B cell (primary cell): ENCODE data around the gene ALKBH2. TPM values are rescaled to one million over a fixed set of nuclear protein-coding genes. Genes with fewer than 3 reads are reported as not detected.

Experiments used
- ATAC-seq: fragments of 200-7000 bp; cut with Tn5 transposase; one replicate; pipeline ENCODE4 v1.10.0; 2021; ENCODE audit warnings: low read depth, mild to moderate bottlenecking, moderate number of reproducible peaks, moderate library complexity
- CTCF ChIA-PET: fragments of 350-600 bp; sonication (Branson Sonifier 250); formaldehyde crosslinking; loops from one replicate; lab custom pipeline; 2021; ENCODE audit warnings: antibody characterized with exemption, inconsistent platforms; lab: Charles Lee
- POLR2A ChIA-PET: fragments of 350-600 bp; sonication (Branson Sonifier 250); formaldehyde crosslinking; loops from one replicate; lab custom pipeline; 2021; ENCODE audit warnings: antibody characterized with exemption; lab: Charles Lee
- DNase-seq: peaks from one replicate; pipeline ENCODE4 v3.0.0; 2013
- H2AFZ ChIP-seq: 2 replicates; pipeline ENCODE4 v1.6.1; 2012; ENCODE audit warnings: mild to moderate bottlenecking, low read depth, low read length; ENCODE audit not compliant: insufficient read depth, poor library complexity, severe bottlenecking
- H3K27ac ChIP-seq, 2 donors: 1 replicate in 1 of 2; 2 replicates in 1 of 2; pipeline ENCODE4 v1.5.1; 2012 to 2013; ENCODE audit warnings: low read length in 2 of 2, mild to moderate bottlenecking in 2 of 2, moderate library complexity in 1 of 2
- H3K27me3 ChIP-seq, 4 experiments: fragments of 200-600 bp in 1 of 4; sonication (generic) in 1 of 4; replicated peaks in 1 of 4; 1 replicate in 2 of 4; 2 replicates in 2 of 4; pipeline versions ENCODE4 v1.6.1 to v1.7.0; 2013 to 2016; ENCODE audit warnings: low read length in 3 of 4, mild to moderate bottlenecking in 2 of 4, mixed read lengths in 1 of 4, moderate library complexity in 1 of 4; ENCODE audit not compliant: insufficient read depth in 4 of 4, control insufficient read depth in 3 of 4; ENCODE audit errors: control extremely low read depth in 1 of 4
- H3K36me3 ChIP-seq, 2 experiments: replicated peaks in 1 of 2; 1 replicate in 1 of 2; 2 replicates in 1 of 2; pipeline versions ENCODE4 v1.6.1 to v1.7.1; 2013; ENCODE audit warnings: low read length in 1 of 2; ENCODE audit not compliant: insufficient read depth in 2 of 2, control insufficient read depth in 1 of 2; ENCODE audit errors: control extremely low read depth in 1 of 2, extremely low read depth in 1 of 2
- H3K4me1 ChIP-seq, 2 donors: fragments of 200-600 bp in 1 of 2; sonication (generic) in 1 of 2; 1 replicate in 1 of 2; 2 replicates in 1 of 2; pipeline versions ENCODE4 v1.5.1 to v1.6.1; 2013 to 2017; ENCODE audit warnings: low read length in 2 of 2; ENCODE audit not compliant: control insufficient read depth in 2 of 2, insufficient read depth in 2 of 2
- H3K4me2 ChIP-seq: replicated peaks from 2 replicates; pipeline ENCODE3; 2012; ENCODE audit warnings: mild to moderate bottlenecking, low read depth, low read length; ENCODE audit not compliant: poor library complexity, severe bottlenecking
- H3K4me3 ChIP-seq, 5 experiments: fragments of 200-600 bp in 1 of 5; sonication (generic) in 1 of 5; 1 replicate in 3 of 5; 2 replicates in 2 of 5; pipeline versions ENCODE4 v1.5.1 to v1.7.0; 2011 to 2016; ENCODE audit warnings: low read length in 4 of 5, mild to moderate bottlenecking in 4 of 5, low read depth in 2 of 5, control low read depth in 1 of 5, moderate library complexity in 1 of 5; ENCODE audit not compliant: insufficient read depth in 1 of 5; ENCODE audit errors: control extremely low read depth in 1 of 5, extremely low read depth in 1 of 5
- H3K79me2 ChIP-seq: fragments of 200-600 bp; sonication (generic); one replicate; pipeline ENCODE4 v1.6.0; 2016; ENCODE audit warnings: low read length; ENCODE audit not compliant: control insufficient read depth, insufficient read depth
- H3K9ac ChIP-seq: fragments of 200-600 bp; sonication (generic); 2 replicates; pipeline ENCODE4 v1.6.1; 2017; ENCODE audit warnings: mild to moderate bottlenecking, low read length, moderate library complexity
- H3K9me3 ChIP-seq, 3 donors: one replicate each; pipeline versions ENCODE4 v1.6.1 to v1.7.1; 2013; ENCODE audit warnings: low read length in 2 of 3; ENCODE audit not compliant: control insufficient read depth in 2 of 3, insufficient read depth in 1 of 3; ENCODE audit errors: control extremely low read depth in 1 of 3
- H4K20me1 ChIP-seq: 2 replicates; pipeline ENCODE4 v1.6.0; 2012; ENCODE audit warnings: mild to moderate bottlenecking, low read length; ENCODE audit not compliant: insufficient read depth, control insufficient read depth, poor library complexity, severe bottlenecking
- H3K27ac Mint-ChIP-seq: one replicate; pipeline ENCODE4 v1.8.0; 2021; ENCODE audit warnings: mixed read lengths
- H3K27me3 Mint-ChIP-seq: one replicate; pipeline ENCODE4 v1.8.0; 2021; ENCODE audit warnings: mixed read lengths
- H3K4me1 Mint-ChIP-seq: one replicate; pipeline ENCODE4 v1.8.0; 2021; ENCODE audit warnings: mixed read lengths
- H3K4me3 Mint-ChIP-seq: one replicate; pipeline ENCODE4 v1.8.0; 2021; ENCODE audit warnings: mixed read lengths
- H3K9me3 Mint-ChIP-seq: one replicate; pipeline ENCODE4 v1.8.0; 2022; ENCODE audit warnings: mixed read lengths; ENCODE audit not compliant: insufficient read depth
- CTCF ChIP-seq: fragments of 200-600 bp; IDR thresholded peaks from one replicate; pipeline ENCODE4 v1.8.0; 2022; ENCODE audit warnings: antibody characterized with exemption, mild to moderate bottlenecking
- EZH2 ChIP-seq: IDR thresholded peaks from 2 replicates; pipeline ENCODE4 v1.6.1; 2012; ENCODE audit warnings: borderline replicate concordance, low read depth, mild to moderate bottlenecking, moderate library complexity, low read length; ENCODE audit not compliant: insufficient read depth, poor library complexity, severe bottlenecking
- WGBS: methylation state at CpG from one replicate; pipeline ENCODE4 v1.1.5; 2013; ENCODE audit warnings: missing lambda C conversion rate; ENCODE audit not compliant: insufficient coverage; 5-methylcytosine and 5-hydroxymethylcytosine counted together
- intact Hi-C: fragments of 100-400 bp; cut with micrococcal nuclease; formaldehyde crosslinking; loops from one replicate; pipeline ENCODE4 v1.10.0; 2022
- polyA plus RNA-seq: library from polyadenylated mRNA; depleted of rRNA; stranded (reverse); fragments of >200 nt; gene quantifications from 2 replicates; pipeline ENCODE4 v1.2.3, GENCODE V29; 2012
- total RNA-seq, 2 donors: library from RNA; stranded (reverse); fragments of 120-200 nt in 1 of 2; gene quantifications; 1 replicate in 1 of 2; 2 replicates in 1 of 2; pipeline versions ENCODE4 v1.2.3 to v1.2.4, GENCODE V29; 2013 to 2022

ALKBH2 gene
- total and polyA plus RNA-seq, 2 donors (not counting 1 experiment from before 2014, with no cell fraction given), result 14.6 TPM

- CTCF ChIA-PET, result interaction anchor here (1.5 to 3.4 kb wide), 2 partner anchors 11 to 13 kb away, joined by 4 to 19 read pairs; no protein-coding TSS in a partner anchor
- H3K4me3 ChIP-seq, result no peak overlapping the region
- peaks cover 1 to 13% of the 10 kb centered on the region in 2 experiments for H3K36me3 ChIP-seq
- H3K9me3 ChIP-seq, result no peaks in the 10 kb centered on the region
- peaks cover 8% of the 10 kb centered on the region for H3K79me2 ChIP-seq
- no peaks in the 10 kb centered on the region for H3K27me3 ChIP-seq
- H3K27ac Mint-ChIP-seq, result no peak overlapping the region
- 96% methylated on average over 7 of the region's 12 CpGs for WGBS
- POLR2A ChIA-PET, result no interaction called here
- peaks cover 18% of the 10 kb centered on the region for H3K4me1 Mint-ChIP-seq
- intact Hi-C loops, result loop anchor here (10.0 kb wide), 2 partner anchors 465 to 615 kb away; partner anchors contain the start of genes FAM222A and SELPLG
- peak overlapping the region; percentile 59 for H3K4me3 Mint-ChIP-seq
- H3K27me3 Mint-ChIP-seq, result no peaks in the 10 kb centered on the region
- H2AFZ ChIP-seq, result no peak overlapping the region
- H3K9ac ChIP-seq, result peak overlapping the region; percentile 77
- H3K4me2 ChIP-seq, result peak overlapping the region; percentile 90
- H3K9me3 Mint-ChIP-seq, result no peaks in the 10 kb centered on the region
- H3K27ac ChIP-seq, result no peak overlapping the region
- peaks cover 16 to 18% of the 10 kb centered on the region in 2 donors for H3K4me1 ChIP-seq
- TF ChIP-seq CTCF (no peak), EZH2 (no peak)
- DNase-seq, result no peak
- ATAC-seq, result no peak
- no peaks in the 10 kb centered on the region for H4K20me1 ChIP-seq
These were observed 6.3 kb upstream of the ALKBH2 start for GRCh38 chr12:109099431-109100020.

- Mint-ChIP-seq H3K27me3 (no peaks in the 10 kb centered on the region), H3K27ac (peak overlapping the region; percentile 69), H3K4me3 (peak overlapping the region; percentile 92), H3K9me3 (no peaks in the 10 kb centered on the region), H3K4me1 (peaks cover 23% of the 10 kb centered on the region)
- Histone ChIP-seq H3K4me3 (peak overlapping the region; percentile 53 to 89 (median 81)), H2AFZ (peak overlapping the region; percentile 93), H4K20me1 (no peaks in the 10 kb centered on the region), H3K27ac (peak overlapping the region in 1 of 2 donors; percentile 53), H3K9me3 (no peaks in the 10 kb centered on the region), H3K79me2 (peaks cover 11% of the 10 kb centered on the region), H3K9ac (peak overlapping the region; percentile 77), H3K36me3 (peaks cover under 1 to 7% of the 10 kb centered on the region in 2 experiments), H3K27me3 (no peaks in the 10 kb centered on the region), H3K4me2 (peak overlapping the region; percentile 90), H3K4me1 (peaks cover 17 to 21% of the 10 kb centered on the region in 2 donors)
- intact Hi-C loops, result loop anchor here (1.0 to 10.0 kb wide), 6 partner anchors 14 to 616 kb away; partner anchors contain the start of genes FAM222A, FICD, SELPLG and USP30
- POLR2A ChIA-PET, result interaction anchor here (0.6 kb wide), 1 partner anchor 67 kb away, joined by 6 read pairs; no protein-coding TSS in a partner anchor
- 19% methylated on average over 5 of the region's 8 CpGs for WGBS
- CTCF ChIA-PET, result interaction anchor here (3.4 kb wide), 1 partner anchor 14 kb away, joined by 19 read pairs; no protein-coding TSS in a partner anchor
- no peak for DNase-seq
- ATAC-seq, result no peak
- TF ChIP-seq EZH2 (no peak), CTCF (no peak)
These were observed 5.4 kb upstream of the ALKBH2 start for GRCh38 chr12:109098651-109099050.
